ENCODE measurements around the gene COLEC12.

DNA sequence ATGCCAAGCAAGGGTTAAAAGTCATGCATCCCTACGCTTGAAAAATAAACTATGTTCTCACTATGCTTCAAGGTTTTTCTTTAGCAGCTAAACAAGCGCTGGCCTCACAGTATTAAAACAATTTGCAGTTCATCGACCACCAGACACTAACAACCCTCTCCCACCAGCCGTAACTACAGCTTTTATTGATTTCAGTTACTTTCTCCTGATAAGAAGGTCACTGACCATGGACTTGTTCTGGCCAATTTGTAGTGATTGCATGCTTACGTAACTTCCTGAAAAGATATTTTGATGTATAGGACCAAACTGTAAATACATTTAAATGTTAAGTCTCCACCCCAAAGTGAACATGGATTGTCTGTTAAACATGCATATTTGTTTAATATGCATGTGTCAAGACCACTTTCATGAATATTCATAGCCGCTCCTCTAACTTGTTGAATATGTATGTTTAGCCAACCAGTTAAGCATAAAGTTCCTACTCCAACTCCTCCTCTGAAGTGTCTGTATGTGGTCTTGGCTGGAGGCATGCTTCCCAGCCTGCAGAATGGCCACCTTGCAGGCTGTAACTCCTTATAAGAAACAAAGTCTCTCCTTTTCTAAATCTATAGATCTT, 230.9 kb downstream of the COLEC12 start:
- no peak for TF ChIP-seq POLR2A (IDR thresholded peaks at IDR 0.05)
- no peak for TF ChIP-seq CTCF (IDR thresholded peaks at IDR 0.05)
